RWPE1 (cell line): Measurements from ENCODE around the gene ATG4A.
A peak's percentile ranks its signal among the peaks of the same experiment; 100 is the strongest.

ENCODE experiments used
- CTCF ChIA-PET: fragments of 350-600 bp; sonication (Branson Sonifier 250); formaldehyde crosslinking; extraction: SDS; loops from one replicate; lab custom pipeline; 2021; lab: Yijun Ruan, JAX
- POLR2A ChIA-PET: fragments of 400-600 bp; formaldehyde crosslinking; extraction: SDS; loops from one replicate; lab custom pipeline; 2020; ENCODE audit warnings: antibody characterized with exemption; ENCODE audit not compliant: low non-redundant PET; lab: Yijun Ruan, JAX
- DNase-seq: peaks from one replicate; pipeline ENCODE4 v3.0.0; 2012; ENCODE audit warnings: low spot score
- H3K27ac ChIP-seq: fragments of 450-650 bp; 2 replicates; pipeline ENCODE4 v1.5.1; 2017
- TF ChIP-seq, protein P1 (sequence below): fragments of 450-650 bp; conservative IDR thresholded peaks from 2 replicates; pipeline ENCODE4 v1.5.1; 2017; ENCODE audit warnings: low read depth, mild to moderate bottlenecking

Gene ATG4A

DNA sequence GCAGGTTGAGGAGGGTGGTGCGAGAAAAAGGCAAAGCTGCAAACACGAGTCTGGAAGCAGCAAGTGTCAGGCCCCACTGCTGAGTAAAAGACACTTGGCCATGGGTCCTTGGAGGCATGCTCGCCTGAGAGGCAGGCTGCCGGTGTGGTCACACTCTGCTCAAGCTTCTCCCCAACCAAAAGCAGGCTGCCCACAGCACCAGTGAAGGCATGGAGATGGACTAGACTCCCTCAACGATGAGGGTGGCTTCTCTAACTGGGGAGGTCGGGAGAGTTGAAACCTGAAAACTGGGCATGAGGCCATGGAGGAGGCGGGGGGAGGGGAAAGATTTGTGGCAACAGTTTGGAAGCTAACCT, 86.5 kb downstream of the ATG4A start:
- DNase-seq: no peak
- ChIA-PET CTCF (interaction anchor here (0.8 kb wide), 1 partner anchor 69 kb away, joined by 3 read pairs; no protein-coding TSS in a partner anchor), POLR2A (no interaction called here)
- no peak overlapping the region for H3K27ac ChIP-seq
- TF ChIP-seq, protein P1, sequence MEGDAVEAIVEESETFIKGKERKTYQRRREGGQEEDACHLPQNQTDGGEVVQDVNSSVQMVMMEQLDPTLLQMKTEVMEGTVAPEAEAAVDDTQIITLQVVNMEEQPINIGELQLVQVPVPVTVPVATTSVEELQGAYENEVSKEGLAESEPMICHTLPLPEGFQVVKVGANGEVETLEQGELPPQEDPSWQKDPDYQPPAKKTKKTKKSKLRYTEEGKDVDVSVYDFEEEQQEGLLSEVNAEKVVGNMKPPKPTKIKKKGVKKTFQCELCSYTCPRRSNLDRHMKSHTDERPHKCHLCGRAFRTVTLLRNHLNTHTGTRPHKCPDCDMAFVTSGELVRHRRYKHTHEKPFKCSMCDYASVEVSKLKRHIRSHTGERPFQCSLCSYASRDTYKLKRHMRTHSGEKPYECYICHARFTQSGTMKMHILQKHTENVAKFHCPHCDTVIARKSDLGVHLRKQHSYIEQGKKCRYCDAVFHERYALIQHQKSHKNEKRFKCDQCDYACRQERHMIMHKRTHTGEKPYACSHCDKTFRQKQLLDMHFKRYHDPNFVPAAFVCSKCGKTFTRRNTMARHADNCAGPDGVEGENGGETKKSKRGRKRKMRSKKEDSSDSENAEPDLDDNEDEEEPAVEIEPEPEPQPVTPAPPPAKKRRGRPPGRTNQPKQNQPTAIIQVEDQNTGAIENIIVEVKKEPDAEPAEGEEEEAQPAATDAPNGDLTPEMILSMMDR: no peak

DNA sequence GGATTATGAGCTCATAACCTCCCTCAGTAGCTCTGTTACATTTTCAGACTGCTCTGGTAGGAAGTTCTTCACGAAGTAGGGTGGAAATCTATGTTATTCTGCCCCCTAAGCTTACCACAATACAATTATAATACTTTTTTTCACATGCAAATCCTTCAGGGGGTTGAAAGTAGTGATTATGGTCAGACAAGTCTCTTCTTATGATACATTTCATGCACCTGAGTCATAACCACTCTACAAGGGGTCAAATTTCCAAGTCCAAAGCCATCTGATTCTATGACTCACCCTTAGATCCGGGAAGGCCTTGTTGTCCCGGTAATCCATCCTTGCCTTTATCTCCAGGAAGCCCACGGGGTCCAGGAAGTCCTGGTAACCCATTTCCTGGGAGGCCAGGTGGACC, 95.2 kb downstream of the ATG4A start:
- H3K27ac ChIP-seq: no peak overlapping the region
- CTCF ChIA-PET: no interaction called here
- peak; percentile 76 for DNase-seq
- POLR2A ChIA-PET: no interaction called here
- TF ChIP-seq, protein P1: no peak

DNA sequence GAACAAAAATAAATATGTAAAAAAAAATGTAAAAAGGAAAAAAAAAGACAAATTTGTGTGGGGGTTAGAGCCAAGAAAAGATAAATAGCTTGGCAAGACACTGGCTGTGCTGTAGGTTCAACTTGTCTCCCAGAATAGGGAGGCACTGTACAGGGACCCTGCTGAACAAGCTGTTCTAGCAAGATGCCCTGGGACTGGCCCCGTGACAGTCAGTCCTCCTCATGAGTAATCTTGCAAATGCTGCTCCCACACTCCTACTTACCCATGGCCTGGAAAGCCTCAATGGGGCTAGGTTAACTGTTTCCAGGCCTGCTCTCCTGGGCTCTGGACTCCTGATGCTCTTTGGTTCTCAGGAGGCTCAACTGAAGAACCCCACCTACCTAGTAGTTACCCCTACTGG, 106.8 kb downstream of the ATG4A start:
- ChIA-PET CTCF (interaction anchor here (0.7 kb wide), 1 partner anchor 255 kb away, joined by 3 read pairs; no protein-coding TSS in a partner anchor), POLR2A (no interaction called here)
- DNase-seq: no peak
- TF ChIP-seq, protein P1: no peak
- no peak overlapping the region for H3K27ac ChIP-seq

DNA sequence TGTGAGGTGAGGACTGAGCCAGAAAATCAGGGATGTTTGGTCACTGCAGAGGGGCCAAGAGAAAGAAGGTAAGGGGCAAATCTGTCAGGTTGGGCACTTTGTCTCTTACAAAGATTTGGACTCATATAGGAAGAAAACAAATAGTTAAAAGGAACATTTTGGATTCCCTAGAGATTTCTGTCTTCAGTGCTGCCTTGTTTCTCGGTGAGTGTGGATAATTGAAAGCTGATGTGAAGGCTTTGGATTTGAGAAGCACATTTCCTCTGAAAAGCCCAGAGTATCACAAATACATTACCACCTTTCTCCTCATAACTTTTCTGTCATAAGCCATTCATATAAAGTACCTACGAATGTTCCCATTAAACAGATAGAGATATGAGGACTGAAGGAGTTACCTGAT, 107.5 kb downstream of the ATG4A start:
- CTCF ChIA-PET: interaction anchor here (1.2 kb wide), 1 partner anchor 46 kb away, joined by 3 read pairs; no protein-coding TSS in a partner anchor
- TF ChIP-seq, protein P1: no peak
- no peak for DNase-seq
- no peak overlapping the region for H3K27ac ChIP-seq
- POLR2A ChIA-PET: no interaction called here

DNA sequence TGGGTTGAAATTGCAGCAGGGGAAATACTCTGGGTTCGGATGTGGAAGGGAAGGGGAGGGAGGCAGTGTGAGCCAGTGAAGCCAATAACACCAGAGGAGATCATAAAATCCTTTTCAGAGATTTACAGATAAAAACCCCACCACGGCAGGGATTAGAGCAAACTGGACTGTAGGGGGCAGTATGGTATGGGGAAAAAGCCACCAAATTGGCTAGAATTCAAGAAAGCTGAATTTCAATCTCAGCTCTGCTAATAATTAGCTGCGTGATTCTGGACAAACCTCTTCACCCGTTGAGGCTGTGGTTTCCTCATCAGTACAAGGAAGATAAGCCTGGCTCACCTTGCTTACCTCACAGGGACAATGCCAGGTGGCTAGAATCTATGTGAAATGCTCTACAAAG, 108.1 kb downstream of the ATG4A start:
- H3K27ac ChIP-seq: no peak overlapping the region

DNA sequence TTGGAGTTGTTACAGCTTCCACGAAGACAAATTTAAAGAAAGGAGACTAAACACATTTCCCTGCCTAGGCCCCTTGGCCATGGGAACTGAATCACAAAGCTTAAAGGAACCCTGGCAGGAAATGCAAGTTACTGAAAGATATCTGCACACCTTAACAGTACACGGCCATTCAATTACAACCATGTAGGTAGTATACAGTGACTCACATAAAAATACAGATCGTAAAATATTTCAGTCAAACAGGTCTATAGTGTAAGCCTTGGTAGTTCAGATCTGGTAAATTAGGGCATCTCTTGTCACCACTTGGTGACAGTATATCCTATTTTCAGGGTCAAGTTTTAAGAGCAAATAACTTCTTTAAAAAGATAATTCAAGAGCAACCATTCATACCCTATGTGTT, 112.0 kb downstream of the ATG4A start:
- TF ChIP-seq, protein P1: no peak
- CTCF ChIA-PET: no interaction called here
- H3K27ac ChIP-seq: no peak overlapping the region
- POLR2A ChIA-PET: no interaction called here
- no peak for DNase-seq

More for the DNA sequence above, 108.1 kb downstream of the ATG4A start:
- ChIA-PET POLR2A (no interaction called here), CTCF (interaction anchor here (0.5 to 1.2 kb wide), 5 partner anchors 16 to 1209 kb away, joined by 3 read pairs; no protein-coding TSS in a partner anchor)
- TF ChIP-seq, protein P1: peak; percentile 19
- DNase-seq: peak; percentile 16
